ENCODE data around the gene CELF4. TPM values are rescaled to one million over a fixed set of nuclear protein-coding genes. Genes with fewer than 3 reads are reported as not detected.
"Not testable (repeated sequence)": the region's sequence is repeated elsewhere in the genome, so short reads cannot be mapped to it uniquely, and the experiment has no call there.

Gene CELF4
- total RNA-seq, 2 donors from 2014 or later: 0.85 to 1.8 TPM

DNA sequence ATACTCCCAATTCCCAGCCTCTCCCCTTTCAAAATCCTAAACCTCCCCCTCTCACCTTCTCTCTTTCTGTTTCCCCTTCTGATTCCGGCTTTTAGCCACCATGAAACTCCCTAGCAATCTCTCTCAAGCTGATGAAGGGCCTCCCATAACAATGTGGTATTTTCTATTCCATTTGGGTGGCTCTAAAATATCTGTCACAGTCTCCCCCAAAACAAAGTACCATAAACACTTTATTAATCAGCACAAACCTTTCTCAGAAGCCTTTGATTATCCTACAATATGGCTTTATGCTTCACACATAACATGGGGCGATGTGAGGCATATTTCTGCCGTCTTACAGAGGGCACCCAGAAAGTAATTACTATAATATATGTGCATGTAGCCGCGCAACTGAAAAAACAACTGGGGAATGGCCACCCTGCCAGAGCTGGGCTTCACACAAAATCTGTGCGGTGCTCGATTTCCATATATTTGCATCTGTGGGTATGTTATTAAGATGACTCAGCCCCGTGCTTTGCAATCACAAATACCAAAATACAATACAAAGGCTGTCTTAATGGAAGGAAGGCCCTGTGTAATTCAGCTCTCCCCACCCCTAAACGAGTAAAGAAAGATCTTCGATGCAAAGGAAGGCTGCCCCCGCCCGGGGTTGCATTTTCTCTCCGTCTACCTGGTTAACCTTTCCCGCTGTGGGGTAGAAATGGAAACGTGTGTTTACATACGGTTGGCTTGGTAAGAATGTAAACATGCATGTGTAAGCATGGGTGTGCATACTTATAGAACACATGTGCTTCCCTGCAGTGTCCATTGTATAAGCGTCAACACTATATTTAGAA is 81.4 kb downstream of the CELF4 start:
- intact Hi-C loops (cut with DNase I, micrococcal nuclease): no loop called here
- no peak for DNase-seq
- ATAC-seq: no peak

DNA sequence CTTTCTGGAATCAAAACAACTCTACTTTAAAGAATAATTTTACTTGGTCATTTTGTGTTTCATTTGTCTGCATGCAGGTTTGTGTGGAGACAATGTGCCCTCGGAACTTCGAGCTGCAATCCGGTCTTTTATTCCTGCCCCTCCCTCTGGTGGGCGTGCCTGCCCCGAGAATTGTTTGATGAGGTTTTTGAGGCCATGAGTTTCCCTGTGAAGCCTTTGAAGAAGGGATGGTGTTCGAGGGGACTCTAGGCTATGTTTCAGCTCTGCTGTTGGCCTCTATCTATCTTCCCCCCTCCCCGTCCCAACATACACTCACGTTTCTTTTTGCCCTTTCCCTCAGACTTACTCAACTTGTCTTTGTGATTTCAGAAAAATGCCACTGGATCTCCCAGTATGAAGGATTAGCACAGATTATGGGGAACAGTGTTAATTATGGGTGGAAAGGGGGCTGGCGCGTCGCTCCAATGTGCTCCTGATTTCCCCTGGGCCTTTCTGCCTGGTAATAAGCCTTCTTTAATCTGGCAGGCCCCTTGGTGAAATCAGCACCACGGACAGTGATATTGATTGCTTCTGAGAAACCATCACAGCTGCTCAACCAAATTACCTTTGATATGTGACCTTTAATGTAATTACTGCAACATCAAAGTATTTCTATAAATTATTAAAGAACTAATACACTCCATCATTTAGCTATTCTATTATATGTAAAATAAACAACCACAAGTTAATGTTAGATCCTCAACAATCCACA is 82.2 kb downstream of the CELF4 start:
- DNase-seq (no peak), ATAC-seq (no peak)
- intact Hi-C loops (cut with DNase I, micrococcal nuclease): no loop called here

DNA sequence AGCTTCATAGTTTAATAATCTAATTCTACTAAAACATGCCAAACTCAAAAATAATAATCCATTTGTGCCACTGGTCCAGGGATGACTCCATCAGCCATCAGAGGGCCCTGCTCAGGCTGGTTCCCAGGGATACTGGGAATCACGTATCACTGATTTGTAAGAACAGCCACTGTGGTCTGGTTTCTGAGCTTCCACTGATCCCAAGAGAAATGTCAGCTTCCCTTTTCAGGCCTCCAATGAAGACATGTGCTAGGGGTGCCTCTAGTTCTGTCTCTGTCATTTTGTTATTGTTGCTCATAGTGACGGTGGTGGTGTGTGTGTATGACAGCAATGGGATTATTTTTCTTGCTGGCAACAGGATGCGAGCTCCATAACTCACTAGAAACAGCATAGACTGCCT is 83.2 kb downstream of the CELF4 start:
- no peak for DNase-seq
- intact Hi-C loops (cut with DNase I, micrococcal nuclease): no loop called here
- no peak for ATAC-seq

DNA sequence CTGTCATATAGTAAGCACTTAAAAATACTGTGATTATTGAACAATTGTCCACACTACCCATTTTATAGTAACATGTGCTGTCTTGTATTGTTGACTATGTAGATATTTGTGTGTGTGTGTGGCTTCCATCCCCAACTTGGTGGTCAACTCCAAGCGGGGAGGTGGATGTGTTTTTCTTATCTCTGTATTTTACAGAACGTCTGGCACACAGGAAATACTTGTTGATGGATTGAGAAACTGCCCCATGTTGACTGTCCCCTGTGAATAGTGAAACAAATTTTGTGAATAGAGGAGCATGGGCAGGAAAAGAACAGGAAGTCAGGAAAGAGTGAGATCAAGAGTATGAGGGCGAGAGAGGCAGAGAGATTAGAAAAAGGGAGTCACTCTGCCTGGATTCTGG is 83.6 kb downstream of the CELF4 start:
- DNase-seq (no peak), ATAC-seq (no peak)
- intact Hi-C loops (cut with DNase I, micrococcal nuclease): no loop called here

DNA sequence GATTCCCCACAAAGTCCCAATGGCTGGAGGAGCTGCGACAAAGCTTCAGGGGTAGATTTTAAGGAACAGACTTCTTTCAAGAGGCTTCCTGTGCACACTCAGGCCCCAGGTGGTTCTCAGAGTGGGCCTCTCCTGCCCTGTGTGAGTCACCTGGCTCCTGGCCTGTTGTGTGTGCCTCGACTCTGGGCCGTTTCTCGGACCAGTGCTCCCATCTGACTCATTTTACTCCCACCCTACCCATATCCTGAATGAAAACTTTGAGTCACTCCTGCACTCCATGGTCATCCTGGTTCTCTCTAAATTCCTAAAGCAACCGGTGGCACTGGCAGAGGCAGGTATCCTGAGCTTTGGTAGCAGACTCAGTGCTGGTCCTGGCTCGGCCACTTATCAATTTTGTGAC is 84.1 kb downstream of the CELF4 start:
- ATAC-seq (no peak), DNase-seq (no peak)
- intact Hi-C loops (cut with DNase I, micrococcal nuclease): no loop called here

DNA sequence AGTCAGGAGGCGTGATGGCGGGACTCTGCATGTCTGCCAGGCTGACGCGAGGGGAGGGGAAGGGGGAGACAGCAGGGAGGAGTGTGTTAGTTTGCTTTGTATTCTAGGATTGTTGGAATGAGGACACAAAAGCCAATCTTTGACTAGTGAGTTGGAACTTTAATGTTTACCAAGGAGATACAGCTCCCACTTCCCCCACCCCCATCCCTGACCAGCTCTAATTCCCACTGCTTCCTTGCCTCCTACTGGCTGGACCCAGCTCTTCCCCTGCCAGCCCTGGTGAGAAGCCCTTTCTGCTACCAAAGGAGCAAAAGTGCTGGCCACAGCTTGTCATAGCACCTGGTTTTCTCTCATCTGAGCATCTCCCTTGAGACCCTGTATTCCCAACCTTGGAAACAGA is 84.5 kb downstream of the CELF4 start:
- intact Hi-C loops (cut with DNase I, micrococcal nuclease): no loop called here
- DNase-seq: no peak
- ATAC-seq: no peak

DNA sequence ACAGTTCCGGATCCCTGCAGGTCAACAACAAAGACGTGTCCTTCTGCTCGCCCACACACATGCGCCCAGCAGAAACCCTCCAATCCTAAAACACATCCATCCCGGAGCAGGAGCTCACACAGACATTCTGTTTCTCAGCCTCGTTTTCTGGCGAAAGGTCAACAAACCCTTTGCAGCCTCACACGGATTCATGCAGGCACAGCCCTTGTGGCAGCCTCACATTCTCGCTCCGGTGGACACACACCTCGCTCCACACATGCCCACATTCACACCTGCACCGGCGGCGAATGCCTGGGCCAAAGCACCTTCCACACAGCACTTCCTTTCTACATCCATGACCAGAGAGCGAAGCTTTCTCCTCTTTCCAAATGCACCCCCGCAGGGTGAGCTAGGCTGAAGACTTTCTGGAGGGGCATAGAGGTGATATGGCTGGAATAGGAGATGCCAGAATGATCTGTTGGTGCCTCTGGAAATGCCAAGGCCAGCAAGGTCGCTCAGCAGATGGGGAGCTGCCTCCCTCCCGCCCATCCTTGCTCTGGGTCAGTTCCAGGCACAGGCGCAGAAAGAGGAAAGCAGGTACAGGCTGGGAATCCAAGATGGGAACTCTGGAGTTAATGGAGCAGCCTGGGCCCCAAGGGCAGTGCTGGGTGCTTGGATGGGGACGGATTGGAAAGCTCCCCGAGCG is 88.8 kb downstream of the CELF4 start:
- no peak for ATAC-seq

DNA sequence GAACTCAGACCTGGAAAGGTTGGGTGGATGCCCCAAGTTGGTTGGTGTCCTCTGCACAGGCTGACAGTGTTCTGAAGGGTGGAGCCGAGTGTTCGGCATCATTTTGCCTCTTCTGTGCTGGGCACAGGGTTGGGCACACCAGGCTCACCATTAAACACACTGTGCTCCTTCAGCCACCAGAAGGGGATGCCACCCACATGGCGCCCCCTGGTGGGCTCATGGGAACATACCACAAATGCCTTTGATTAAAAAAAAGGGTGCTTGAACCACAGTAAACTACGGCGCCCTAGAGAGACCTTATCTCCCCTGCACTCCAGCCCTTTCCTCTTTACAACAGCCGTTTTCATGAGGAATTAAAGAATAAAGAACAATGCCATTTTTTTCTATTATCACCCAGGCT is 89.4 kb downstream of the CELF4 start:
- intact Hi-C loops (cut with DNase I, micrococcal nuclease): no loop called here
- peak in 1 of 2 donors; percentile 40 for DNase-seq
- no peak for ATAC-seq

More for the DNA sequence above, 88.8 kb downstream of the CELF4 start:
- intact Hi-C loops (cut with DNase I, micrococcal nuclease): no loop called here
- DNase-seq: no peak

DNA sequence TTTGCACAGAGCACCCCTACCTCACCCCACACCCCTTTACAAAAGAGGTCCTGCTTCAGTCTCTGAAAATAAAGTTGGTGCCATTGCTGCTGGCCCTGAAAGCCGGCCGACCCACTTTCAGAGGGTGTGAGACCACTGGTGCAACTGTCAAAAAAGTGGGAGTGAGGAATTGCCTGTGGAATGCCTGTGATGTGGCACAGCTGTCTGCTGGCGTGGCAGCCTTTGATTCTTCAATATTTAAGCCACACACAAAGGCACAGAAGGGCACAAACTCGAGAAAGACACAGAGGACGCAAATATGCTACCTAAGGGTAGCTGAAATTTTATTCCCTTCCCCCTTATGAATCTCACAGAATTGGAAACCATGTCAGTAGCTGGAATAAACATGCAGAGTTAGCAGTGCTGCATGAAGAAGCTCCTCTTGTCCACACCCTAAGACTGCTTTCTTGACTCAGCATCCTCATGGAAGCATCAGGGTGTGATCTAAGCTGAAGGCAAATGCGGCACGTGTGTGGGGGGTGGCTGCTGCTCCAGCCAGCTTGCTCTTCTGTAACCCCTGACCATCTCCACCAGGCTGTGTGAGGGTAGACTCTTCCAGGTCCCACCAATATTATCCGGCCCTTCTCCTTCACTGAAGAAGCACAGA is 92.3 kb downstream of the CELF4 start:
- intact Hi-C loops (cut with DNase I, micrococcal nuclease): no loop called here
- no peak for ATAC-seq
- DNase-seq: no peak

DNA sequence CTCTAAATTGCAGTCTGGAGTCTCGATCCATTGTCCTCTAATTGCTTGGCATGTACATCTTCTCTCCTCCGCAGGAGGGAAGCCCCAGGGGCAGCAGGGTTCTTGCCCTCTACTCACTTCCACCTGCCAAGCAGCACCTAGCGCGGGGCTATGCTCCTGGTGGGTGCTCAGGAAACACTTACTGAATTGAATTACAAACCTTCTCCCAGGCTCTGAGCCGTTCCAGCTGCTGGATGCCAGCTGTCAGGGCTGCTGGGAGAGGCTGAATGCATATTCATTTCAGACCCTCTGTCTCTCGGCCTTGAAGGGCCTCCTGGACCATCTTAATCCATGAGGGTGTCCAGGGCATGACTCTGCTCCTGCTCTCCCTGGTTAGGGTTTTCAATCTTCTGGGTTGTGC is 94.0 kb downstream of the CELF4 start:
- intact Hi-C loops (cut with DNase I, micrococcal nuclease): no loop called here
- DNase-seq: no peak
- no peak for ATAC-seq

DNA sequence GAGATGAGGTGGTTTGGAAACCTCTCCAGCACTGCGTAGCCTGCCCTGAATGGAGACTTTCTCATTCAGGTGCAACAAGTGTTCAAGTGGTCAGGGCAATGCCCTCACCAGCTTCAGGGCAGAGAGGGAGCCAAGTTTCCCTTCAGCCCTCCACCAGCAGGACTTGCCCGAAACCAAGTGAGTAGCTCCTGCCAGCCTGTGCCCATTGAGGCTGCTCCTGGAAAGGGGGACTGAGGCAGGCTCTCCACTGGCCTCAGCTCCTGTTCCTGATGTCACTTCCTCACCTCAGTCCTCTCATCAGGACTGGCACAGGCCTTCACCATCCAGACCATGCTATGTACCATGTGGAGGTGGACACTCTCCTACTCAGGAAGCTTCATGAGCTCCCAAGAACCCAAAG is 94.6 kb downstream of the CELF4 start:
- ATAC-seq (no peak), DNase-seq (no peak)
- intact Hi-C loops (cut with DNase I, micrococcal nuclease): no loop called here

DNA sequence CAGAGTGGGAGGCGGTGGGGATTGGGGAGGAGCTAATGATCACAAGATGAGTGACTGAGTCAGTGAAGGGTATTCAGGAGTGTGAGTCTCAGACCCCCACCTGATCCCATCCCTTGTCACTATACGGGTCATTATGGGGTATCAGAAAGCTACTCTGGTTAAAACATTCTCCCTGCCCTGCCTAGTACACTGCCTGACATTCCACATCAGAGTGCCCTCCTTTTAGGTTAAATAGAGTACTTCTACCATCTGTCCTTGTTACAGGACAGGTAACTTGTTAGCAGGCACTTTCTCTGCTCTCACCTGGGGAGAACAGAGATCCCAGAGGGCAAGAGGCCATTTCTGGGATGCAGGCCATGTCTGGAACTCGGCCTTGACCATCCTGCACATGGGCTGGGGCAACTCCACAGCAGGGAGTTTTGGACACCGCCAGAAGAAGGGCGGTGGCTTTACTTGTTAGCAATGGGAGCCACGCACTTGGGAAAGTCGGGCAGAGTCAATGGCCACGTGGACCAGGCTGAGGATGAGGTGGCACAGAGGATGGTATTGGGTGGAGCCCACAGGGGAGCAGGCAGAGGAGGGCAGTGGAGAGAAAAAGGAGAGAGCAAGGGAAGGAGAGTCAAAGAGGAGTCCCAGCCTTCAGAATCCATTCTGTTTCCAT is 98.5 kb downstream of the CELF4 start:
- no peak for DNase-seq
- ATAC-seq: no peak
- intact Hi-C loops (cut with DNase I, micrococcal nuclease): no loop called here

DNA sequence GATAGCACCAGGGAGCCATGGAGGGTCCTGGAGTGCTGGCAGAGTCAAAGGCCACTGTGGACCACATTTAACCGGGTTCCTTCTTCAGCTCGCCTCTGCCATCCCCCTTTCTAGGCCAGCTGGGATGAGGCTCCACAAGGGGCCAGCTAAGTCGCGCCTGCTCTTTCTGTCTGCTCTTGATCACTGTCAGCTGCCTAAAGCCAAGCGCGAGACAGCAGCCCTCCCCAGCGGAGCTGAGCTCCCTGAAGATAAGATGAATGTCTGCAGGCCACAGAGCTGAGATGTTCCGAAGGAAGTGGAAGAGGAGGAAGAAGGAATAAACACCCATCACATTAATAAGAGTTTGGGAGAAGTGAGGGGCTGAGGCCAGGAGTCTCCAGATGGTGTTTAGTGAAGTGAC is 99.6 kb downstream of the CELF4 start:
- intact Hi-C loops (cut with DNase I, micrococcal nuclease): no loop called here
- ATAC-seq (no peak), DNase-seq (no peak)

DNA sequence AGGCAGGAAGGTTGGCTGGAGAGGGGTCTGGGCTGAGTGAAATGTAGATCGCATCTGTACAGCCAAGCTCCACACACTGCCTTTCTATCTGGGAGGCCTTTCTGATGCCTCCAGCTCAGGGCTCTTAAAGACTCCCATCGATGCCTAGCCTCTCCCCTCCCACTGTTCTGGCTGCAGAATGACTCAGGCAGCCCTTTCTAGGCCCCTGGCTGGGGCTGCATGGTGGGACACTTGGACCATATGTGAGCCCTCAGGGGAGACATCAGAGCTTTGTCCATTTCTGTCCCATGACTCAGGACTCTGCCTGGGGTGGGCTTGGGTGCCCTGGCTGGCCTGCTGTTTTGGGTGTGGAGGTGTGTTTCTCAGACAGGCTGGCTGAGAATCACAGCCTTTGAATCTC is 101.3 kb downstream of the CELF4 start:
- DNase-seq: no peak
- ATAC-seq: no peak
- intact Hi-C loops (cut with DNase I, micrococcal nuclease): no loop called here

DNA sequence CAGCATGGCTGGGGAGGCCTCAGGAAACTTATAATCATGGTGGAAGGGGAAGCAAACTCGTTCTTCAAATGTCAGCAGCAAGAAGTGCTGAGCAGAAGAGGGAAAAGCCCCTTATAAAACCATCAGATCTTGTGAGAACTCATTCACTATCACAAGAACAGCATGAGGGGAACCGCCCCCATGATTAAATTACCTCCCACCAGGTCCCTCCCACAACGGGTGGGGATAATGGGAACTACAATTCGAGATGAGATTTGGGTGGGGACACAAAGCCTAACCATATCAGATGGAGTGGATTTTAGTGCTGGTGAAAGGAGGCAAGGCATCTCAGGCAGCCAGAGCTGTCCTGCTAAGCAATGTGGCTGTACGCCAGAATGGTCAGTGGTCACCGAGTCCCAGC is 104.3 kb downstream of the CELF4 start:
- intact Hi-C loops (cut with DNase I, micrococcal nuclease); ATAC-seq; DNase-seq: not testable (repeated sequence)

DNA sequence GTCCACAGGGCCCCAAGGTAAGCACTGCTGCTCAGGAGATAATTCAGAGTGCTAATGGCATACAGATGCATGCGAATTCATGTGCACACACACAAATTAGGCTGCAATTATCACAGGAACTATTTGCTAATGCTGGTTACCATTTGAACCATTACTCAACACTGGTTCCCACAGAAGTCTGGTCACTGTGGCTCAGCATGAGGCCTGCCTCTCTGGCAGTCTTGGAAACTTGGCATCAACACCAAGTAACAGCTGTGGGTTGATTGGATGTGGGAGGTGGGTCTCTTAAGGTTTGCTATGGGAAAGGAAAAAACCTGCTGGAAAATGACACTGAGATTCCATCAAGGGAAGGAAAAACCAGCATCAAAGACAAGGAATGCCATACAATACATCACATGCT is 105.0 kb downstream of the CELF4 start:
- intact Hi-C loops (cut with DNase I, micrococcal nuclease): no loop called here
- ATAC-seq (no peak), DNase-seq (no peak)

DNA sequence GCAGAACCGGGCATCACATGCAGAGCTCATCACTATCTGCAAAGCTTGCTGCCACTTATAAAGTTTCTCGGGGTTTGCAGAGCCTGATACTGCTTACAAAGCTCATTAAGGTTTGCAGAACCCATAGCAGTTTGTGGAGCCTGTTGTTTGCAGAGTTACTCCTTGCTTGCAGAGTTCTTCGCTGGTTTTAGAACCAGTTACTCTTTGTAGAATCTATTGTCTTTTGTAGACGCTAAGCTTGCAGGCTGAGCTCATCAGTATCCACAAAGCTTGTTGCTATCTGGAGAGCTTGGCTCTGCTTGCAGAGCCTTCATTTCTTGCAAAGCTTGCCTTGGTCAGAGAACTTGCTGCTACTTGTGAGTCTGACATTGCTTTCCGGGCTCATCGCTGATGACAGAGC is 106.9 kb downstream of the CELF4 start:
- no peak for ATAC-seq
- intact Hi-C loops (cut with DNase I, micrococcal nuclease): no loop called here
- DNase-seq: no peak

DNA sequence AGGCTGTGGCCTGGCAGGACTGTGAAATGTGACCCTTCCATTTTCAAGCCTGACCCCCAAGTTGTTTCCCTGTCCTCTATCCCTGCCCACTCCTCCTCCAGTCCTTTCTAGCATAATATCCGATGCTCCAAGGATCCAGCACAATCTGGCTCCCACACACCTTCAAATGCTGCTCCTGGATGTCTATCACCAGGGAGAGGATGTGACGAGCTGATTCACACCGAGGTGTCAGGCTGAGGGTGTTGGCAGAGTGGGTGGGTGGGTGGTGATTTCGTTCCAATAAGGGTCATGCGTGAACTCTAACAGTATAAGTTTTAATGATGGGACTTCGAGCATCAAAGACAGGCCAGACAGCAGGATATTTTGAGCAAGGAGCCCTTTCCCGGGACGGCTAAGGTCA is 107.8 kb downstream of the CELF4 start:
- no peak for ATAC-seq
- no peak for DNase-seq
- intact Hi-C loops (cut with DNase I, micrococcal nuclease): no loop called here

DNA sequence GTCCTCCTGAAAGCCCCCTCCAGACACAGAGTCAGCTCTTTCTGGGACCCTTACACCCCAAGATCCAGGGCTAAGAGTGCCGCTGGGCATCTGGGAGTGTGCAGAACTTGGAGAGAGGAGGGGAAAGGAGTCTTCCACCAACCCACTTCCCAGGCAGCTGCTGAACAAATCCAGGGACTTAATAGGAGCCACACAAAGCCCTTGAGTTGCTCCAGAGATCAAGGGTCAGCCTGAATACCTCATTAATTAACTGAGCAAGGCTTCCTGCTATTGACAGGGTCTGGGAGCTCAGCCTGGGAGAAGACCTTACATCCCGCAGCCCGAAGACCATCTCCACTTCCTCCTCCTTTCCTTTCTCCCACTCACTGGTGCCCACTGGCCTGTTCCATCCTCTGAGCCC is 108.3 kb downstream of the CELF4 start:
- DNase-seq (no peak), ATAC-seq (no peak)
- intact Hi-C loops (cut with DNase I, micrococcal nuclease): no loop called here

Data from left colon (tissue), 2 donors.